Left lung (tissue), 10 donors: ENCODE results near the gene THOC2. TPM values are rescaled to one million over a fixed set of nuclear protein-coding genes. Genes with fewer than 3 reads are reported as not detected.
"Not testable (repeated sequence)": the region's sequence is repeated elsewhere in the genome, so short reads cannot be mapped to it uniquely, and the experiment has no call there.

Source experiments
- ATAC-seq: fragments of 200-7000 bp; cut with Tn5 transposase; one replicate; pipeline ENCODE4 v1.9.1; 2020; ENCODE audit warnings: moderate library complexity
- DNase-seq, 4 donors: peaks; one replicate each; pipeline ENCODE4 v3.0.0-alpha.2; 2013 to 2020
- H3K27ac ChIP-seq, 2 donors: fragments of 200-600 bp; sonication (generic) in 1 of 2; one replicate each; pipeline versions ENCODE4 v1.5.0 to v1.8.0; 2020 to 2021
- H3K27me3 ChIP-seq, 2 donors: fragments of 200-600 bp; sonication (generic) in 1 of 2; one replicate each; pipeline versions ENCODE4 v1.5.0 to v1.8.0; 2020 to 2021
- H3K36me3 ChIP-seq, 2 donors: fragments of 200-600 bp; sonication (generic) in 1 of 2; one replicate each; pipeline versions ENCODE4 v1.5.0 to v1.8.0; 2020 to 2021
- H3K4me1 ChIP-seq, 2 donors: fragments of 200-600 bp; one replicate each; pipeline ENCODE4 v1.8.0; 2021
- H3K4me3 ChIP-seq, 2 donors: fragments of 200-600 bp; sonication (generic) in 1 of 2; one replicate each; pipeline versions ENCODE4 v1.5.0 to v1.8.0; 2020 to 2021; ENCODE audit warnings: mild to moderate bottlenecking in 1 of 2
- H3K9me3 ChIP-seq, 2 donors: fragments of 200-600 bp; sonication (generic) in 1 of 2; one replicate each; pipeline versions ENCODE4 v1.5.0 to v1.8.0; 2020 to 2021
- CTCF ChIP-seq, 2 donors: fragments of 200-600 bp; sonication (generic) in 1 of 2; IDR thresholded peaks; one replicate each; pipeline versions ENCODE4 v1.5.0 to v1.8.0; 2021; ENCODE audit warnings: antibody characterized with exemption in 2 of 2
- intact Hi-C, 2 donors: fragments of 100-400 bp; cut with DNase I; formaldehyde crosslinking; loops; one replicate each; pipeline versions ENCODE4 v1.11.2 to v1.14.2; 2022
- polyA plus RNA-seq, 6 donors: library from polyadenylated mRNA; unstranded; fragments of 120-200 nt; gene quantifications; one replicate each; pipeline ENCODE4 v1.2.1, GENCODE V29; 2013; ENCODE audit not compliant: insufficient read length in 6 of 6
- total RNA-seq, 2 donors: library from RNA; stranded (reverse); fragmentation: NEBNext Ultra II Directional; extraction: Animal tissue kit (Norgen Biotek cat#: 25700); gene quantifications; one replicate each; pipeline ENCODE4 v1.2.1, GENCODE V29; 2021
- donor health status: DM: no; HTN: yes; CAD: no.
- donor health status: DM: no; HTN: no; CAD: no.

Gene THOC2
- total and polyA plus RNA-seq, 8 donors = 78.2 to 164 (median 137) TPM

DNA sequence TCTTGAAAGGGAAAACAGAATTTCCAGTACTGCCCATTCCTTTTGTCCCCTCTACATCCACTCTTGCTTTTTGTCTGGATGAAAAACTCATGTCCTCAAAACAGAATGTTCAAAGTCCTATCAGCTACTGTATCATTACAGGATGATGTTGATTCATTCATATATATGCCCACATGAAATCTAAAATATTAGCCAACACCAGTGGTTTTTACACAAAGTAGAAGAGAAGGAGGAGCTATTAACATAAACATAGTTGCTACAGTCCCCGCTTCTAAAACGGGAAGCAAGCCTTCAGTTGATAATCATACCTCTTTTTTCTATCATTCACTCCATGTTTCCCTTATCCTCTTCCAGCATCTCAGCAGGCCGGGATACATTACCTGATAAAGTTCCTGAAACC lies 7.7 kb upstream of the THOC2 start:
- Histone ChIP-seq H3K9me3 (no peaks in the 10 kb centered on the region), H3K27ac (no peak overlapping the region), H3K36me3 (no peaks in the 10 kb centered on the region), H3K4me1 (no peaks in the 10 kb centered on the region), H3K27me3 (no peaks in the 10 kb centered on the region), H3K4me3 (no peak overlapping the region)
- ATAC-seq (no peak), DNase-seq (no peak)
- intact Hi-C loops = no loop called here
- no peak for TF ChIP-seq CTCF (IDR thresholded peaks at IDR 0.05)

- no peaks in the 10 kb centered on the region for H3K27me3 ChIP-seq
- no peak overlapping the region for H3K4me3 ChIP-seq
- ATAC-seq (no peak), DNase-seq (no peak)
- no peak for TF ChIP-seq CTCF (IDR thresholded peaks at IDR 0.05)
- H3K36me3 ChIP-seq = no peaks in the 10 kb centered on the region
- intact Hi-C loops = no loop called here
- H3K9me3 ChIP-seq = no peaks in the 10 kb centered on the region
- no peak overlapping the region for H3K27ac ChIP-seq
- no peaks in the 10 kb centered on the region for H3K4me1 ChIP-seq
Observed at GRCh38 chrX:123740006-123740405, 7.2 kb upstream of the THOC2 start.

DNA sequence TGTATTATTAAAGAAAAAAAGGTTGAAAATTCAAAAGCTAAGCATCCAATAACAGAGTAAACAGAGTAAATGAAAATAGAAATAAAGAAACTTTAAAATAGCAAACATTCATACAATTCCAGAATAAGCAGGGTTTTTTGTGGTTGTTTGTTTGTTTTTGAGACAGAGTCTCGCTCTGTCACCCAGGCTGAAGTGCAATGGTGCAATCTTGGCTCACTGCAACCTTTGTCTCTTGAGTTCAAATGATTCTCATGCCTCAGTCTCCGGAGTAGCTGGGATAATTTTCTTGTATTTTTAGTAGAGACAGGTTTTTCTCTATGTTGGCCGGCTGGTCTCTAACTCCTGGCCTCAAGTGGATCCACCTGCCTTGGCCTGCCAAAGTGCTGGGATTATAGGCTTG lies 6.6 kb upstream of the THOC2 start:
- Histone ChIP-seq H3K27me3 (no peaks in the 10 kb centered on the region), H3K9me3 (no peaks in the 10 kb centered on the region), H3K4me3 (no peak overlapping the region), H3K4me1 (no peaks in the 10 kb centered on the region), H3K27ac (no peak overlapping the region), H3K36me3 (no peaks in the 10 kb centered on the region)
- ATAC-seq = no peak
- intact Hi-C loops = no loop called here
- DNase-seq = no peak
- no peak for TF ChIP-seq CTCF (IDR thresholded peaks at IDR 0.05)

GRCh38 chrX:123738378-123738940 lies 5.6 kb upstream of the THOC2 start:
- H3K27ac ChIP-seq = no peak overlapping the region
- no peak for DNase-seq
- H3K4me3 ChIP-seq = no peak overlapping the region
- TF ChIP-seq CTCF (IDR thresholded peaks at IDR 0.05) = no peak
- no peaks in the 10 kb centered on the region for H3K9me3 ChIP-seq
- ATAC-seq = no peak
- intact Hi-C loops = no loop called here
- no peaks in the 10 kb centered on the region for H3K4me1 ChIP-seq
- H3K36me3 ChIP-seq = no peaks in the 10 kb centered on the region
- H3K27me3 ChIP-seq = no peaks in the 10 kb centered on the region

GRCh38 chrX:123736333-123736921 lies 3.6 kb upstream of the THOC2 start:
- intact Hi-C loops = no loop called here
- TF ChIP-seq CTCF (IDR thresholded peaks at IDR 0.05) = no peak

GRCh38 chrX:123735137-123735536 lies 2.3 kb upstream of the THOC2 start:
- DNase-seq, H3K4me3 ChIP-seq, H3K9me3 ChIP-seq, H3K27ac ChIP-seq, H3K4me1 ChIP-seq, ATAC-seq, H3K27me3 ChIP-seq, intact Hi-C loops, H3K36me3 ChIP-seq: not testable (repeated sequence)

More at GRCh38 chrX:123736333-123736921, 3.6 kb upstream of the THOC2 start:
- Histone ChIP-seq H3K4me1 (no peaks in the 10 kb centered on the region), H3K27ac (no peak overlapping the region), H3K36me3 (no peaks in the 10 kb centered on the region), H3K4me3 (no peak overlapping the region), H3K9me3 (no peaks in the 10 kb centered on the region), H3K27me3 (no peaks in the 10 kb centered on the region)
- ATAC-seq (no peak), DNase-seq (no peak)

- H3K27ac ChIP-seq, H3K4me3 ChIP-seq, H3K4me1 ChIP-seq, DNase-seq, intact Hi-C loops, H3K9me3 ChIP-seq, ATAC-seq, H3K36me3 ChIP-seq, H3K27me3 ChIP-seq: not testable (repeated sequence)
Observed at GRCh38 chrX:123734079-123734478, 1.2 kb upstream of the THOC2 start.
